HepG2 (cell line): Measurements from ENCODE around the gene LRRC74B. TPM values are rescaled to one million over a fixed set of nuclear protein-coding genes. Genes with fewer than 3 reads are reported as not detected.

ENCODE experiments used
- ARNT2 ChIP-seq: sonication (generic); formaldehyde crosslinking; IDR thresholded peaks from 2 replicates; pipeline ENCODE4 v1.8.0; 2022; ENCODE audit warnings: mild to moderate bottlenecking, low read depth, missing genetic modification reagents, moderate library complexity
- ESRRA ChIP-seq: sonication (generic); formaldehyde crosslinking; IDR thresholded peaks from 2 replicates; pipeline ENCODE4 v1.5.1; 2020; ENCODE audit warnings: mild to moderate bottlenecking, low read depth, missing genetic modification reagents
- GATAD2A ChIP-seq: IDR thresholded peaks from 2 replicates; pipeline ENCODE4 v1.6.1; 2016
- IRF2 ChIP-seq: IDR thresholded peaks from 2 replicates; pipeline ENCODE4 v1.6.1; 2018; ENCODE audit warnings: missing genetic modification reagents, missing compliant biosample characterization
- MED8 ChIP-seq: sonication (generic); formaldehyde crosslinking; IDR thresholded peaks from 2 replicates; pipeline ENCODE4 v1.8.1; 2023; ENCODE audit warnings: mild to moderate bottlenecking, missing genetic modification reagents; ENCODE audit not compliant: insufficient replicate concordance
- RARG ChIP-seq: sonication (generic); formaldehyde crosslinking; IDR thresholded peaks from 2 replicates; pipeline ENCODE4 v1.4.0; 2020; ENCODE audit warnings: low read depth, mild to moderate bottlenecking, missing genetic modification reagents
- SMC3 ChIP-seq: IDR thresholded peaks from 2 replicates; pipeline ENCODE4 v1.6.1; 2011; ENCODE audit warnings: low read length, improper control_type of control experiment
- SRY ChIP-seq: sonication (generic); formaldehyde crosslinking; IDR thresholded peaks from 2 replicates; pipeline ENCODE4 v1.8.0; 2022; ENCODE audit warnings: mild to moderate bottlenecking, missing genetic modification reagents
- ZBTB38 ChIP-seq: sonication (generic); formaldehyde crosslinking; IDR thresholded peaks from 2 replicates; pipeline ENCODE4 v1.5.1; 2020; ENCODE audit warnings: mild to moderate bottlenecking, missing genetic modification reagents
- ZC3H13 ChIP-seq: sonication (generic); formaldehyde crosslinking; IDR thresholded peaks from 2 replicates; pipeline ENCODE4 v1.8.1; 2023; ENCODE audit warnings: mild to moderate bottlenecking, missing genetic modification reagents, moderate library complexity
- ZNF274 ChIP-seq: sonication (generic); formaldehyde crosslinking; IDR thresholded peaks from 2 replicates; pipeline ENCODE4 v1.5.1; 2020; ENCODE audit warnings: mild to moderate bottlenecking, missing genetic modification reagents
- polyA plus RNA-seq, 8 experiments: library from polyadenylated mRNA; depleted of rRNA in 3 of 8; stranded (reverse) in 7 of 8; unstranded in 1 of 8; fragments of >200 nt; fragmentation: Illumina TruSeq in 4 of 8; extraction: Trizol in 4 of 8; gene quantifications; 2 replicates each; pipeline versions ENCODE4 v1.2.1 to v1.2.3, GENCODE V29; 2011 to 2016; ENCODE audit warnings: low read depth in 4 of 8, missing spikeins in 1 of 8, mixed read lengths in 1 of 8; ENCODE audit not compliant: insufficient read depth in 1 of 8
- total RNA-seq, 5 experiments: library from RNA; depleted of rRNA; stranded (reverse); fragments of >200 nt; fragmentation: Illumina TruSeq; extraction: Trizol; gene quantifications; 2 replicates each; pipeline ENCODE4 v1.2.3, GENCODE V29; 2016; ENCODE audit warnings: low read depth in 1 of 5
- TF ChIP-seq, protein P1 (sequence below): sonication (generic); formaldehyde crosslinking; IDR thresholded peaks from 2 replicates; pipeline ENCODE4 v1.5.1; 2020; ENCODE audit warnings: mild to moderate bottlenecking, moderate library complexity, missing genetic modification reagents
- TF ChIP-seq, protein P2 (sequence below): sonication (generic); formaldehyde crosslinking; IDR thresholded peaks from 2 replicates; pipeline ENCODE4 v1.5.0; 2020; ENCODE audit warnings: mild to moderate bottlenecking, missing genetic modification reagents
- TF ChIP-seq, protein P3 (sequence below): sonication (generic); formaldehyde crosslinking; IDR thresholded peaks from 2 replicates; pipeline ENCODE4 v1.5.0; 2020; ENCODE audit warnings: mild to moderate bottlenecking, missing genetic modification reagents, moderate library complexity
- TF ChIP-seq, protein P4 (sequence below): IDR thresholded peaks from 2 replicates; pipeline ENCODE4 v1.6.1; 2016; ENCODE audit warnings: missing compliant biosample characterization, missing genetic modification reagents, borderline replicate concordance
- TF ChIP-seq, protein P5 (sequence below): IDR thresholded peaks from 2 replicates; pipeline ENCODE4 v1.6.1; 2016; ENCODE audit warnings: control low read depth
- TF ChIP-seq, protein P6 (sequence below): sonication (generic); formaldehyde crosslinking; IDR thresholded peaks from 2 replicates; pipeline ENCODE4 v1.8.1; 2022; ENCODE audit warnings: low read depth, mild to moderate bottlenecking, missing genetic modification reagents

The LRRC74B gene
- total and polyA plus RNA-seq, 2 of the 13 experiments (the other 11 are each of a cell fraction or from before 2014, with no cell fraction given) = not detected

DNA sequence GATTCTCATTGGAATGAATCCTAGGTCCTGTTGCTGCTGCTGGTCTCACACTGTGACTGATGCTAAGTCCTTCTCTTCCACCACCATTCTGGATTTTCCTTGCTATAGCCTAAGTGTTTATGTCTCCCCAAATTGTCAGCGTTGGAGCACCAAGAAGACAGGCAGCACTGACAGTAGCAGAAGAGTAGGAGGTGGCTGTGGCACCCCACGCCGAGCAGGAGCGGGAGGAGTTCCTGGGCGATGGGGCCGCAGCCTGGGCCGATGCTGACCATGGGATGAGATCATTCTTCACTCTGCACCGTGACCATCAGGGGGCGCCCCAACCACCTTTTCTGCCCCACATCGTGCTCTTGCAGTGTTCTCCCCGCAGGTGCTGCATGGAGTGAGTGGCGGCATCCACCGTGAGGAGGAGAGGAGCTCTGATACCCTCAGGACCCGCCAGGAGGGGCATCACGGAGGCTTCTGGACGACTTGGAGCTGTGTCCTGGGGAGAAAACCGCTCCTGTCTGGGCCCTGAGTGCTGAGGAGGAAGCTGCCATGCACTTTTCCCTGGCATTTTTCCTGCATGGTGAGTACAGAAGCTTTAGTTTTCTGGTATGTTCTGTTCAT lies 57.0 kb downstream of the LRRC74B start (continued):
- TF ChIP-seq, protein P1, sequence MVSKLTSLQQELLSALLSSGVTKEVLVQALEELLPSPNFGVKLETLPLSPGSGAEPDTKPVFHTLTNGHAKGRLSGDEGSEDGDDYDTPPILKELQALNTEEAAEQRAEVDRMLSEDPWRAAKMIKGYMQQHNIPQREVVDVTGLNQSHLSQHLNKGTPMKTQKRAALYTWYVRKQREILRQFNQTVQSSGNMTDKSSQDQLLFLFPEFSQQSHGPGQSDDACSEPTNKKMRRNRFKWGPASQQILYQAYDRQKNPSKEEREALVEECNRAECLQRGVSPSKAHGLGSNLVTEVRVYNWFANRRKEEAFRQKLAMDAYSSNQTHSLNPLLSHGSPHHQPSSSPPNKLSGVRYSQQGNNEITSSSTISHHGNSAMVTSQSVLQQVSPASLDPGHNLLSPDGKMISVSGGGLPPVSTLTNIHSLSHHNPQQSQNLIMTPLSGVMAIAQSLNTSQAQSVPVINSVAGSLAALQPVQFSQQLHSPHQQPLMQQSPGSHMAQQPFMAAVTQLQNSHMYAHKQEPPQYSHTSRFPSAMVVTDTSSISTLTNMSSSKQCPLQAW (CRISPR knock-in tag) = no peak
- TF ChIP-seq ARNT2 (CRISPR knock-in tag) (no peak), ZBTB38 (CRISPR knock-in tag) (no peak), ZC3H13 (CRISPR knock-in tag) (no peak), ESRRA (no peak), RARG (CRISPR knock-in tag) (no peak), ZNF274 (0 out of 2 replicates have a peak, but pooled peaks have one; percentile 23), GATAD2A (CRISPR knock-in tag) (0 out of 2 replicates have a peak, but pooled peaks have one; percentile 38), SMC3 (peak; percentile 51; the same call in 1 of the 2 replicates), SRY (CRISPR knock-in tag) (no peak), MED8 (no peak), IRF2 (CRISPR knock-in tag) (no peak)
- TF ChIP-seq, protein P2, sequence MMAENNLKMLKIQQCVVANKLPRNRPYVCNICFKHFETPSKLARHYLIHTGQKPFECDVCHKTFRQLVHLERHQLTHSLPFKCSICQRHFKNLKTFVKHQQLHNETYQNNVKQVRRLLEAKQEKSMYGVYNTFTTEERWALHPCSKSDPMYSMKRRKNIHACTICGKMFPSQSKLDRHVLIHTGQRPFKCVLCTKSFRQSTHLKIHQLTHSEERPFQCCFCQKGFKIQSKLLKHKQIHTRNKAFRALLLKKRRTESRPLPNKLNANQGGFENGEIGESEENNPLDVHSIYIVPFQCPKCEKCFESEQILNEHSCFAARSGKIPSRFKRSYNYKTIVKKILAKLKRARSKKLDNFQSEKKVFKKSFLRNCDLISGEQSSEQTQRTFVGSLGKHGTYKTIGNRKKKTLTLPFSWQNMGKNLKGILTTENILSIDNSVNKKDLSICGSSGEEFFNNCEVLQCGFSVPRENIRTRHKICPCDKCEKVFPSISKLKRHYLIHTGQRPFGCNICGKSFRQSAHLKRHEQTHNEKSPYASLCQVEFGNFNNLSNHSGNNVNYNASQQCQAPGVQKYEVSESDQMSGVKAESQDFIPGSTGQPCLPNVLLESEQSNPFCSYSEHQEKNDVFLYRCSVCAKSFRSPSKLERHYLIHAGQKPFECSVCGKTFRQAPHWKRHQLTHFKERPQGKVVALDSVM = no peak
- TF ChIP-seq, protein P3, sequence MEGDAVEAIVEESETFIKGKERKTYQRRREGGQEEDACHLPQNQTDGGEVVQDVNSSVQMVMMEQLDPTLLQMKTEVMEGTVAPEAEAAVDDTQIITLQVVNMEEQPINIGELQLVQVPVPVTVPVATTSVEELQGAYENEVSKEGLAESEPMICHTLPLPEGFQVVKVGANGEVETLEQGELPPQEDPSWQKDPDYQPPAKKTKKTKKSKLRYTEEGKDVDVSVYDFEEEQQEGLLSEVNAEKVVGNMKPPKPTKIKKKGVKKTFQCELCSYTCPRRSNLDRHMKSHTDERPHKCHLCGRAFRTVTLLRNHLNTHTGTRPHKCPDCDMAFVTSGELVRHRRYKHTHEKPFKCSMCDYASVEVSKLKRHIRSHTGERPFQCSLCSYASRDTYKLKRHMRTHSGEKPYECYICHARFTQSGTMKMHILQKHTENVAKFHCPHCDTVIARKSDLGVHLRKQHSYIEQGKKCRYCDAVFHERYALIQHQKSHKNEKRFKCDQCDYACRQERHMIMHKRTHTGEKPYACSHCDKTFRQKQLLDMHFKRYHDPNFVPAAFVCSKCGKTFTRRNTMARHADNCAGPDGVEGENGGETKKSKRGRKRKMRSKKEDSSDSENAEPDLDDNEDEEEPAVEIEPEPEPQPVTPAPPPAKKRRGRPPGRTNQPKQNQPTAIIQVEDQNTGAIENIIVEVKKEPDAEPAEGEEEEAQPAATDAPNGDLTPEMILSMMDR (CRISPR knock-in tag) = peak; percentile 93
- TF ChIP-seq, protein P4, sequence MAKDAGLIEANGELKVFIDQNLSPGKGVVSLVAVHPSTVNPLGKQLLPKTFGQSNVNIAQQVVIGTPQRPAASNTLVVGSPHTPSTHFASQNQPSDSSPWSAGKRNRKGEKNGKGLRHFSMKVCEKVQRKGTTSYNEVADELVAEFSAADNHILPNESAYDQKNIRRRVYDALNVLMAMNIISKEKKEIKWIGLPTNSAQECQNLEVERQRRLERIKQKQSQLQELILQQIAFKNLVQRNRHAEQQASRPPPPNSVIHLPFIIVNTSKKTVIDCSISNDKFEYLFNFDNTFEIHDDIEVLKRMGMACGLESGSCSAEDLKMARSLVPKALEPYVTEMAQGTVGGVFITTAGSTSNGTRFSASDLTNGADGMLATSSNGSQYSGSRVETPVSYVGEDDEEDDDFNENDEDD (CRISPR knock-in tag) = 0 out of 2 replicates have a peak, but pooled peaks have one; percentile 18
- TF ChIP-seq, protein P5, sequence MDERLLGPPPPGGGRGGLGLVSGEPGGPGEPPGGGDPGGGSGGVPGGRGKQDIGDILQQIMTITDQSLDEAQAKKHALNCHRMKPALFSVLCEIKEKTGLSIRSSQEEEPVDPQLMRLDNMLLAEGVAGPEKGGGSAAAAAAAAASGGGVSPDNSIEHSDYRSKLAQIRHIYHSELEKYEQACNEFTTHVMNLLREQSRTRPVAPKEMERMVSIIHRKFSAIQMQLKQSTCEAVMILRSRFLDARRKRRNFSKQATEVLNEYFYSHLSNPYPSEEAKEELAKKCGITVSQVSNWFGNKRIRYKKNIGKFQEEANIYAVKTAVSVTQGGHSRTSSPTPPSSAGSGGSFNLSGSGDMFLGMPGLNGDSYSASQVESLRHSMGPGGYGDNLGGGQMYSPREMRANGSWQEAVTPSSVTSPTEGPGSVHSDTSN (CRISPR knock-in tag) = no peak
- TF ChIP-seq, protein P6, sequence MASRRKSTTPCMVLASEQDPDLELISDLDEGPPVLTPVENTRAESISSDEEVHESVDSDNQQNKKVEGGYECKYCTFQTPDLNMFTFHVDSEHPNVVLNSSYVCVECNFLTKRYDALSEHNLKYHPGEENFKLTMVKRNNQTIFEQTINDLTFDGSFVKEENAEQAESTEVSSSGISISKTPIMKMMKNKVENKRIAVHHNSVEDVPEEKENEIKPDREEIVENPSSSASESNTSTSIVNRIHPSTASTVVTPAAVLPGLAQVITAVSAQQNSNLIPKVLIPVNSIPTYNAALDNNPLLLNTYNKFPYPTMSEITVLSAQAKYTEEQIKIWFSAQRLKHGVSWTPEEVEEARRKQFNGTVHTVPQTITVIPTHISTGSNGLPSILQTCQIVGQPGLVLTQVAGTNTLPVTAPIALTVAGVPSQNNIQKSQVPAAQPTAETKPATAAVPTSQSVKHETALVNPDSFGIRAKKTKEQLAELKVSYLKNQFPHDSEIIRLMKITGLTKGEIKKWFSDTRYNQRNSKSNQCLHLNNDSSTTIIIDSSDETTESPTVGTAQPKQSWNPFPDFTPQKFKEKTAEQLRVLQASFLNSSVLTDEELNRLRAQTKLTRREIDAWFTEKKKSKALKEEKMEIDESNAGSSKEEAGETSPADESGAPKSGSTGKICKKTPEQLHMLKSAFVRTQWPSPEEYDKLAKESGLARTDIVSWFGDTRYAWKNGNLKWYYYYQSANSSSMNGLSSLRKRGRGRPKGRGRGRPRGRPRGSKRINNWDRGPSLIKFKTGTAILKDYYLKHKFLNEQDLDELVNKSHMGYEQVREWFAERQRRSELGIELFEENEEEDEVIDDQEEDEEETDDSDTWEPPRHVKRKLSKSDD (CRISPR knock-in tag) = no peak
